AG09309 (cell line): ENCODE measurements around the gene FBXO11.

ENCODE experiments used
- DNase-seq: peaks from one replicate; pipeline ENCODE4 v3.0.0-alpha.2; 2010; ENCODE audit warnings: low read depth
- H3K4me3 ChIP-seq: 2 replicates; pipeline ENCODE4 v1.5.1; 2011; ENCODE audit warnings: mild to moderate bottlenecking, low read depth, low read length, moderate library complexity; ENCODE audit not compliant: control insufficient read depth
- TF ChIP-seq, protein P1 (sequence below): IDR thresholded peaks from 2 replicates; pipeline ENCODE4 v1.5.1; 2011; ENCODE audit warnings: mild to moderate bottlenecking, low read depth, low read length, inconsistent platforms; ENCODE audit not compliant: insufficient read depth, control insufficient read depth; ENCODE audit errors: missing control alignments

FBXO11 gene

GRCh38 chr2:47777277-47777937 is 128.9 kb downstream of the FBXO11 start:
- TF ChIP-seq, protein P1, sequence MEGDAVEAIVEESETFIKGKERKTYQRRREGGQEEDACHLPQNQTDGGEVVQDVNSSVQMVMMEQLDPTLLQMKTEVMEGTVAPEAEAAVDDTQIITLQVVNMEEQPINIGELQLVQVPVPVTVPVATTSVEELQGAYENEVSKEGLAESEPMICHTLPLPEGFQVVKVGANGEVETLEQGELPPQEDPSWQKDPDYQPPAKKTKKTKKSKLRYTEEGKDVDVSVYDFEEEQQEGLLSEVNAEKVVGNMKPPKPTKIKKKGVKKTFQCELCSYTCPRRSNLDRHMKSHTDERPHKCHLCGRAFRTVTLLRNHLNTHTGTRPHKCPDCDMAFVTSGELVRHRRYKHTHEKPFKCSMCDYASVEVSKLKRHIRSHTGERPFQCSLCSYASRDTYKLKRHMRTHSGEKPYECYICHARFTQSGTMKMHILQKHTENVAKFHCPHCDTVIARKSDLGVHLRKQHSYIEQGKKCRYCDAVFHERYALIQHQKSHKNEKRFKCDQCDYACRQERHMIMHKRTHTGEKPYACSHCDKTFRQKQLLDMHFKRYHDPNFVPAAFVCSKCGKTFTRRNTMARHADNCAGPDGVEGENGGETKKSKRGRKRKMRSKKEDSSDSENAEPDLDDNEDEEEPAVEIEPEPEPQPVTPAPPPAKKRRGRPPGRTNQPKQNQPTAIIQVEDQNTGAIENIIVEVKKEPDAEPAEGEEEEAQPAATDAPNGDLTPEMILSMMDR = no peak
- H3K4me3 ChIP-seq = no peak overlapping the region
- no peak for DNase-seq

DNA sequence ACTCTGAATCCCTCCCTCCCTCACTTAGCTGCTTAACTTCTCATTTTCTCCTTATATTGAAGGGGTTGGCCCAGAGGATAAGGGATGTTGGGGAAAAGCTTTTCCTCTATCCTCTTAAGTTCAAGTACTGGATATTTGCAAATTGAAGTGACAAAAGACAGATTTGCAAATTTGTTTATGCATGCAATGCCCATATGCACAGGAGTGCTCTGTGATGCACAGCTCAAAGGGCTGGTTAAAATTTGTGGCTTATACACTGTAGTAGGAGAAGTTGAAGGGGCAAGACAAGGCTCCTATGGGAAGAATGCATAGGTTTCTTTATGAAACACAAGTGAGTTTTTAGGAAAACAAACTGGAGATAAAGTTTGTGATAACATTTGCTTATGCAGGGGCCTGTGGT is 131.7 kb downstream of the FBXO11 start:
- TF ChIP-seq, protein P1 = no peak
- no peak for DNase-seq
- H3K4me3 ChIP-seq = no peak overlapping the region

- TF ChIP-seq, protein P1 = no peak
- DNase-seq = no peak
- H3K4me3 ChIP-seq = no peak overlapping the region
Measured at GRCh38 chr2:47772343-47772742, 134.0 kb downstream of the FBXO11 start.

DNA sequence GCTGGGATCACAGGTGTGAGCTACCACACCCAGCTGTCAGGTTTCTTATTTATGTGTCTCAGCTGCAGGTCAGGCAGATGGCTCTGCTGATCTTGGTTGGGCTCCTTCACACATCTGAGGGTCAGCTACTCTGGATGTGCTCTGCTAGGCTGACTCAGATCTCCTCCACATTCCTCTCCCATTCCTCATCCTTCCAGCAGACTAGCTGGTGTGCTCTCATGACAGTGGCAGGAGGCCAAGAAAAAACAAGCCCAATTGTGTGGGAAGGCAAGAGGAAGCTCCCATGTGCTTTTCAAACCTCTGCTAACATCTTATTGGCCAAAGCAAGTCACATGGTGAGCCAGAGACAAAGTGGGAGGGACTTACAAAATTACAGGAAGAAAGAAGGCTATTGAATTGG is 135.1 kb downstream of the FBXO11 start:
- TF ChIP-seq, protein P1 = no peak
- H3K4me3 ChIP-seq = no peak overlapping the region
- peak; percentile 73 for DNase-seq

- TF ChIP-seq, protein P1 = no peak
- no peak overlapping the region for H3K4me3 ChIP-seq
- DNase-seq = no peak
Measured at GRCh38 chr2:47769318-47769717, 137.0 kb downstream of the FBXO11 start.

GRCh38 chr2:47767880-47768609 is 138.3 kb downstream of the FBXO11 start:
- no peak for DNase-seq
- TF ChIP-seq, protein P1 = peak; percentile 99
- H3K4me3 ChIP-seq = no peak overlapping the region

DNA sequence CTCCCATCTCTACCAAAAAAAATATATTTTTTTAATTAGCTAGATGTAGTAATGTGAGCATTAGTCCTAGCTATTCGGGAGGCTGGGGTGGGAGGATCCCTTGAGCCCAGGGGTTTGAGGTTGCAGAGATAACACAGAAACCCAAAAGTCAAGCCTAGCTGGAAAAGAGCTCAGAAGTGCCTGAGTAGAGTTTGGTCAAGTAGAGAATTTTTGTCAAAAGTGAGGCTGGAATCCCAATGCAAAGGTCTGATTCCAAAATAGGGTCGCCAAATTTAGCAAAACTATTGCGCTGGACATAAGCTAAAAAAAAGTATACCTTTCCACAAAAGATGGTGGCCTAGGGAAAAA is 138.8 kb downstream of the FBXO11 start:
- DNase-seq = no peak
- H3K4me3 ChIP-seq = no peak overlapping the region
- TF ChIP-seq, protein P1 = no peak
